ENCODE measurements around the gene UBE2N.

Gene UBE2N

GRCh38 chr12:93358058-93358457 is 83.7 kb downstream of the UBE2N start:
- no peak for DNase-seq (ENCODE audit: low read depth in 3 of 3, low spot score in 1 of 3)

- DNase-seq (ENCODE audit: low read depth in 3 of 3, low spot score in 1 of 3): no peak
Measured at GRCh38 chr12:93356214-93356613, 85.5 kb downstream of the UBE2N start.
